GM12878 (cell line): ENCODE measurements around the gene UFD1. TPM values are rescaled to one million over a fixed set of nuclear protein-coding genes. Genes with fewer than 3 reads are reported as not detected.

Experiments
- ATAC-seq: fragments of 200-7000 bp; cut with Tn5 transposase; 3 replicates; pipeline ENCODE4 v1.9.1; 2020; ENCODE audit warnings: mild to moderate bottlenecking, moderate library complexity
- BruUV-seq: library from RNA; stranded (reverse); fragments of 400-500 nt; replicated peaks from 2 replicates; lab custom pipeline; 2021; lab: Mats Ljungman, UMichigan
- CTCF ChIA-PET: fragments of 300-600 bp; sonication (Branson Sonifier 250); formaldehyde crosslinking; extraction: SDS; loops from one replicate; lab custom pipeline; 2021; ENCODE audit warnings: inconsistent platforms; lab: Yijun Ruan, JAX
- POLR2A ChIA-PET: fragments of 350-600 bp; formaldehyde crosslinking; extraction: SDS; loops from one replicate; lab custom pipeline; 2021; ENCODE audit warnings: inconsistent platforms; lab: Charles Lee
- RAD21 ChIA-PET: fragments of 300-600 bp; sonication (Branson Sonifier 250); formaldehyde crosslinking; loops from one replicate; lab custom pipeline; 2023; ENCODE audit warnings: antibody characterized with exemption; ENCODE audit not compliant: unreplicated experiment; lab: Charles Lee
- SMC1A ChIA-PET: fragments of 300-600 bp; sonication (Branson Sonifier 250); formaldehyde crosslinking; loops from one replicate; lab custom pipeline; 2023; ENCODE audit not compliant: unreplicated experiment, uncharacterized antibody; lab: Charles Lee
- DNase-seq: peaks from one replicate; pipeline ENCODE4 v3.0.0-alpha.2; 2011; ENCODE audit warnings: low read depth, low spot score
- FAIRE-seq: peaks from 3 replicates; lab custom pipeline; 2011; peaks lifted over from hg19 to GRCh38; lab: Jason Lieb, UNC
- H2AFZ ChIP-seq: 2 replicates; pipeline ENCODE4 v1.6.0; 2011; ENCODE audit warnings: low read depth, low read length, control low read depth; ENCODE audit not compliant: control insufficient read depth
- H3K27ac ChIP-seq: 2 replicates; pipeline ENCODE4 v1.5.1; 2011; ENCODE audit warnings: control low read depth; ENCODE audit not compliant: control insufficient read depth, insufficient read depth
- H3K27me3 ChIP-seq, 2 experiments: replicated peaks in 1 of 2; 2 replicates each; pipeline versions ENCODE4 v1.6.0 to v1.6.1; 2011; ENCODE audit warnings: low read length in 1 of 2; ENCODE audit not compliant: control insufficient read depth in 2 of 2, insufficient read depth in 2 of 2
- H3K36me3 ChIP-seq, 2 experiments: 2 replicates each; pipeline ENCODE4 v1.5.1; 2011; ENCODE audit warnings: low read length in 1 of 2; ENCODE audit not compliant: control insufficient read depth in 2 of 2, insufficient read depth in 2 of 2
- H3K4me1 ChIP-seq: 2 replicates; pipeline ENCODE4 v1.6.1; 2011; ENCODE audit warnings: mild to moderate bottlenecking, low read length, moderate library complexity, mixed read lengths; ENCODE audit not compliant: control insufficient read depth, insufficient read depth
- H3K4me2 ChIP-seq: 2 replicates; pipeline ENCODE4 v1.6.0; 2011; ENCODE audit warnings: control low read depth; ENCODE audit not compliant: control insufficient read depth, insufficient read depth
- H3K4me3 ChIP-seq: fragments of 200-600 bp; sonication (generic); 2 replicates; pipeline ENCODE4 v1.5.1; 2016
- H3K79me2 ChIP-seq: 2 replicates; pipeline ENCODE4 v1.6.0; 2011; ENCODE audit warnings: low read length; ENCODE audit not compliant: control insufficient read depth, insufficient read depth
- H3K9ac ChIP-seq: 2 replicates; pipeline ENCODE4 v1.8.0; 2011; ENCODE audit warnings: low read length, control low read depth, mixed read lengths; ENCODE audit not compliant: control insufficient read depth, insufficient read depth
- H3K9me3 ChIP-seq: replicated peaks from 3 replicates; pipeline ENCODE4 v1.5.1; 2011; ENCODE audit warnings: mild to moderate bottlenecking, low read length; ENCODE audit not compliant: control insufficient read depth, insufficient read depth
- H4K20me1 ChIP-seq: 2 replicates; pipeline ENCODE4 v1.6.0; 2011; ENCODE audit not compliant: control insufficient read depth, insufficient read depth
- BCL3 ChIP-seq: IDR thresholded peaks from 2 replicates; pipeline ENCODE4 v1.6.1; 2011; ENCODE audit warnings: borderline replicate concordance, low read depth, mild to moderate bottlenecking, moderate library complexity, low read length; ENCODE audit not compliant: insufficient read depth, poor library complexity, severe bottlenecking
- FOXM1 ChIP-seq: IDR thresholded peaks from 2 replicates; pipeline ENCODE4 v1.6.1; 2012; ENCODE audit warnings: low read depth, mild to moderate bottlenecking, inconsistent platforms, low read length, moderate library complexity
- GABPA ChIP-seq: IDR thresholded peaks from 2 replicates; pipeline ENCODE4 v1.6.1; 2014; ENCODE audit warnings: antibody characterized with exemption, low read depth, mild to moderate bottlenecking, inconsistent platforms
- PML ChIP-seq: IDR thresholded peaks from 2 replicates; pipeline ENCODE4 v1.6.1; 2012; ENCODE audit warnings: low read length, inconsistent platforms
- ZNF217 ChIP-seq: fragments of 450-650 bp; IDR thresholded peaks from 2 replicates; pipeline ENCODE4 v1.6.1; 2017; ENCODE audit warnings: antibody characterized with exemption, mild to moderate bottlenecking
- WGBS: methylation state at CpG from one replicate; pipeline ENCODE4 v1.1.6; 2016; ENCODE audit warnings: low lambda C conversion rate; ENCODE audit not compliant: insufficient replicate concordance, insufficient coverage; ENCODE audit errors: missing lambda C conversion rate; 5-methylcytosine and 5-hydroxymethylcytosine counted together
- in situ Hi-C: fragments of 300-500 bp; cut with MboI; formaldehyde crosslinking; loops from 9 replicates; pipeline ENCODE4 v1.14.3; 2018; ENCODE audit warnings: mixed read lengths
- intact Hi-C: fragments of 100-400 bp; cut with micrococcal nuclease; formaldehyde crosslinking; loops from one replicate; pipeline ENCODE4 v1.14.2; 2022; ENCODE audit not compliant: unreplicated experiment
- polyA plus RNA-seq, 11 experiments: library from polyadenylated mRNA; depleted of rRNA in 4 of 11; unstranded in 6 of 11; stranded (reverse) in 5 of 11; fragments of >200 nt; fragmentation: Nextera tagmentation in 4 of 11; fragmentation: Illumina TruSeq in 1 of 11; extraction: Ambion mirVana in 4 of 11; extraction: Trizol in 1 of 11; gene quantifications; 1 replicate in 1 of 11; 2 replicates in 10 of 11; pipeline versions ENCODE4 v1.2.1 to v1.2.3, GENCODE V29; 2011 to 2016; ENCODE audit warnings: inconsistent platforms in 2 of 11, missing spikeins in 2 of 11, low read depth in 1 of 11
- total RNA-seq, 4 experiments: library from RNA; depleted of rRNA in 3 of 4; stranded (reverse); fragments of >200 nt in 3 of 4; fragmentation: Illumina TruSeq in 1 of 4; extraction: Trizol in 1 of 4; gene quantifications; 2 replicates each; pipeline versions ENCODE4 v1.2.1 to v1.2.3, GENCODE V29; 2013 to 2021
- TF ChIP-seq, protein P1 (sequence below): IDR thresholded peaks from 2 replicates; pipeline ENCODE4 v1.6.1; 2012; ENCODE audit warnings: improper control_type of control experiment, low read depth, low read length; ENCODE audit not compliant: insufficient replicate concordance
- TF ChIP-seq, protein P2 (sequence below): fragments of 450-650 bp; IDR thresholded peaks from 2 replicates; pipeline ENCODE4 v1.6.1; 2017; ENCODE audit warnings: mild to moderate bottlenecking, moderate library complexity

UFD1 gene
- total and polyA plus RNA-seq, 10 of the 15 experiments (the other 5 are each of a cell fraction or from before 2014, with no cell fraction given) = 67.2 to 143 (median 117) TPM

DNA sequence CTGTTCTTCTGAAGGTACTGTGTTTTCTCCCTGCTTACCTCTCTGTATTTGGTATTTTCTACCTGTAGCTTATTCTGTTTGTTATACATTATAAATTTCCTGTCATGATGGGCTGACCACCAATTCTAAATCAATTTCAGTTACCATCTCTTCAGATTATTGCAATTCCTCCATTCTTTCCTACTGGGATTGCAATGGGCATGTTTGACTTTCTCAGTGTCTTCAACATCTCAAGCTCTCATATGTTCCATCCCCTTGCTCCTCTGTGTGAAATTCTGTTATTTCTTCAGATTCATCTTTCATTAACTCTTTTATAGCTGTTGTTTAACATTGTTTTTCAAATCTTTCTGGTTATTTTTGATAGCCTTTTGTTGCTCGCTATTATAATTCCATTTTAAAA, 16.0 kb downstream of the UFD1 start:
- Histone ChIP-seq H3K27me3 (no peaks in the 10 kb centered on the region), H3K4me1 (no peaks in the 10 kb centered on the region), H3K4me3 (no peak overlapping the region), H4K20me1 (peaks cover 2% of the 10 kb centered on the region; the same call in 1 of the 2 replicates), H3K79me2 (no peaks in the 10 kb centered on the region), H3K27ac (no peak overlapping the region), H3K9me3 (no peaks in the 10 kb centered on the region), H3K9ac (no peak overlapping the region), H3K4me2 (no peak overlapping the region), H3K36me3 (peaks cover 23 to 28% of the 10 kb centered on the region in 2 experiments), H2AFZ (no peak overlapping the region)
- POLR2A ChIA-PET = interaction anchor here (1.3 kb wide), 1 partner anchor 17 kb away, joined by 3 read pairs; no protein-coding TSS in a partner anchor
- DNase-seq (no peak), ATAC-seq (no peak), FAIRE-seq (no peak)
- intact Hi-C loops = no loop called here
- no peak for TF ChIP-seq FOXM1
- TF ChIP-seq BCL3 = no peak
- TF ChIP-seq, protein P1, sequence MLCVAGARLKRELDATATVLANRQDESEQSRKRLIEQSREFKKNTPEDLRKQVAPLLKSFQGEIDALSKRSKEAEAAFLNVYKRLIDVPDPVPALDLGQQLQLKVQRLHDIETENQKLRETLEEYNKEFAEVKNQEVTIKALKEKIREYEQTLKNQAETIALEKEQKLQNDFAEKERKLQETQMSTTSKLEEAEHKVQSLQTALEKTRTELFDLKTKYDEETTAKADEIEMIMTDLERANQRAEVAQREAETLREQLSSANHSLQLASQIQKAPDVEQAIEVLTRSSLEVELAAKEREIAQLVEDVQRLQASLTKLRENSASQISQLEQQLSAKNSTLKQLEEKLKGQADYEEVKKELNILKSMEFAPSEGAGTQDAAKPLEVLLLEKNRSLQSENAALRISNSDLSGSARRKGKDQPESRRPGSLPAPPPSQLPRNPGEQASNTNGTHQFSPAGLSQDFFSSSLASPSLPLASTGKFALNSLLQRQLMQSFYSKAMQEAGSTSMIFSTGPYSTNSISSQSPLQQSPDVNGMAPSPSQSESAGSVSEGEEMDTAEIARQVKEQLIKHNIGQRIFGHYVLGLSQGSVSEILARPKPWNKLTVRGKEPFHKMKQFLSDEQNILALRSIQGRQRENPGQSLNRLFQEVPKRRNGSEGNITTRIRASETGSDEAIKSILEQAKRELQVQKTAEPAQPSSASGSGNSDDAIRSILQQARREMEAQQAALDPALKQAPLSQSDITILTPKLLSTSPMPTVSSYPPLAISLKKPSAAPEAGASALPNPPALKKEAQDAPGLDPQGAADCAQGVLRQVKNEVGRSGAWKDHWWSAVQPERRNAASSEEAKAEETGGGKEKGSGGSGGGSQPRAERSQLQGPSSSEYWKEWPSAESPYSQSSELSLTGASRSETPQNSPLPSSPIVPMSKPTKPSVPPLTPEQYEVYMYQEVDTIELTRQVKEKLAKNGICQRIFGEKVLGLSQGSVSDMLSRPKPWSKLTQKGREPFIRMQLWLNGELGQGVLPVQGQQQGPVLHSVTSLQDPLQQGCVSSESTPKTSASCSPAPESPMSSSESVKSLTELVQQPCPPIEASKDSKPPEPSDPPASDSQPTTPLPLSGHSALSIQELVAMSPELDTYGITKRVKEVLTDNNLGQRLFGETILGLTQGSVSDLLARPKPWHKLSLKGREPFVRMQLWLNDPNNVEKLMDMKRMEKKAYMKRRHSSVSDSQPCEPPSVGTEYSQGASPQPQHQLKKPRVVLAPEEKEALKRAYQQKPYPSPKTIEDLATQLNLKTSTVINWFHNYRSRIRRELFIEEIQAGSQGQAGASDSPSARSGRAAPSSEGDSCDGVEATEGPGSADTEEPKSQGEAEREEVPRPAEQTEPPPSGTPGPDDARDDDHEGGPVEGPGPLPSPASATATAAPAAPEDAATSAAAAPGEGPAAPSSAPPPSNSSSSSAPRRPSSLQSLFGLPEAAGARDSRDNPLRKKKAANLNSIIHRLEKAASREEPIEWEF = no peak
- TF ChIP-seq, protein P2, sequence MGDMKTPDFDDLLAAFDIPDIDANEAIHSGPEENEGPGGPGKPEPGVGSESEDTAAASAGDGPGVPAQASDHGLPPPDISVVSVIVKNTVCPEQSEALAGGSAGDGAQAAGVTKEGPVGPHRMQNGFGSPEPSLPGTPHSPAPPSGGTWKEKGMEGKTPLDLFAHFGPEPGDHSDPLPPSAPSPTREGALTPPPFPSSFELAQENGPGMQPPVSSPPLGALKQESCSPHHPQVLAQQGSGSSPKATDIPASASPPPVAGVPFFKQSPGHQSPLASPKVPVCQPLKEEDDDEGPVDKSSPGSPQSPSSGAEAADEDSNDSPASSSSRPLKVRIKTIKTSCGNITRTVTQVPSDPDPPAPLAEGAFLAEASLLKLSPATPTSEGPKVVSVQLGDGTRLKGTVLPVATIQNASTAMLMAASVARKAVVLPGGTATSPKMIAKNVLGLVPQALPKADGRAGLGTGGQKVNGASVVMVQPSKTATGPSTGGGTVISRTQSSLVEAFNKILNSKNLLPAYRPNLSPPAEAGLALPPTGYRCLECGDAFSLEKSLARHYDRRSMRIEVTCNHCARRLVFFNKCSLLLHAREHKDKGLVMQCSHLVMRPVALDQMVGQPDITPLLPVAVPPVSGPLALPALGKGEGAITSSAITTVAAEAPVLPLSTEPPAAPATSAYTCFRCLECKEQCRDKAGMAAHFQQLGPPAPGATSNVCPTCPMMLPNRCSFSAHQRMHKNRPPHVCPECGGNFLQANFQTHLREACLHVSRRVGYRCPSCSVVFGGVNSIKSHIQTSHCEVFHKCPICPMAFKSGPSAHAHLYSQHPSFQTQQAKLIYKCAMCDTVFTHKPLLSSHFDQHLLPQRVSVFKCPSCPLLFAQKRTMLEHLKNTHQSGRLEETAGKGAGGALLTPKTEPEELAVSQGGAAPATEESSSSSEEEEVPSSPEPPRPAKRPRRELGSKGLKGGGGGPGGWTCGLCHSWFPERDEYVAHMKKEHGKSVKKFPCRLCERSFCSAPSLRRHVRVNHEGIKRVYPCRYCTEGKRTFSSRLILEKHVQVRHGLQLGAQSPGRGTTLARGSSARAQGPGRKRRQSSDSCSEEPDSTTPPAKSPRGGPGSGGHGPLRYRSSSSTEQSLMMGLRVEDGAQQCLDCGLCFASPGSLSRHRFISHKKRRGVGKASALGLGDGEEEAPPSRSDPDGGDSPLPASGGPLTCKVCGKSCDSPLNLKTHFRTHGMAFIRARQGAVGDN = no peak
- no peak for TF ChIP-seq PML
- no peak for TF ChIP-seq ZNF217
- no peak for TF ChIP-seq GABPA
- TSS peak; percentile 32 for BruUV-seq
- RAD21 ChIA-PET = no interaction called here
- SMC1A ChIA-PET = interaction anchor here (1.1 kb wide), 1 partner anchor 12 kb away, joined by 3 read pairs; no protein-coding TSS in a partner anchor
- CTCF ChIA-PET = interaction anchor here (0.9 to 1.4 kb wide), 3 partner anchors 11 to 169 kb away, joined by 3 read pairs; no protein-coding TSS in a partner anchor
- in situ Hi-C loops = no loop called here
- 100% methylated on average over 1 of the region's 1 CpG for WGBS
